Rectal smooth muscle tissue (tissue), 1 donor: ENCODE data around the gene L3MBTL4.
"Not testable (repeated sequence)": the region's sequence is repeated elsewhere in the genome, so short reads cannot be mapped to it uniquely, and the experiment has no call there.

Source experiments
- H3K27ac ChIP-seq: one replicate; pipeline ENCODE4 v1.7.0; 2013; ENCODE audit warnings: low read depth, low read length, inconsistent platforms
- H3K27me3 ChIP-seq: one replicate; pipeline ENCODE4 v1.7.0; 2013; ENCODE audit warnings: low read length; ENCODE audit not compliant: control insufficient read depth, insufficient read depth
- H3K36me3 ChIP-seq: one replicate; pipeline ENCODE4 v1.7.0; 2013; ENCODE audit warnings: low read length; ENCODE audit not compliant: control insufficient read depth, insufficient read depth
- H3K4me1 ChIP-seq: one replicate; pipeline ENCODE4 v1.7.0; 2013; ENCODE audit warnings: low read length; ENCODE audit not compliant: control insufficient read depth, insufficient read depth
- H3K4me3 ChIP-seq: one replicate; pipeline ENCODE4 v1.7.0; 2013; ENCODE audit warnings: low read length
- H3K9ac ChIP-seq: one replicate; pipeline ENCODE4 v1.7.0; 2013; ENCODE audit warnings: low read length

Gene L3MBTL4

GRCh38 chr18:6211174-6211504 is 203.6 kb downstream of the L3MBTL4 start:
- Histone ChIP-seq H3K27ac (no peak overlapping the region), H3K4me3 (no peak overlapping the region), H3K36me3 (no peaks in the 10 kb centered on the region), H3K9ac (no peak overlapping the region), H3K4me1 (no peaks in the 10 kb centered on the region), H3K27me3 (no peaks in the 10 kb centered on the region)

GRCh38 chr18:6210349-6211173 is 204.2 kb downstream of the L3MBTL4 start:
- Histone ChIP-seq H3K4me3 (no peak overlapping the region), H3K4me1 (no peaks in the 10 kb centered on the region), H3K9ac (no peak overlapping the region), H3K27me3 (no peaks in the 10 kb centered on the region), H3K36me3 (no peaks in the 10 kb centered on the region), H3K27ac (no peak overlapping the region)

GRCh38 chr18:6207941-6208340 is 206.8 kb downstream of the L3MBTL4 start:
- Histone ChIP-seq H3K27me3 (no peaks in the 10 kb centered on the region), H3K9ac (no peak overlapping the region), H3K27ac (no peak overlapping the region), H3K36me3 (no peaks in the 10 kb centered on the region), H3K4me3 (no peak overlapping the region), H3K4me1 (no peaks in the 10 kb centered on the region)

GRCh38 chr18:6207116-6207515 is 207.6 kb downstream of the L3MBTL4 start:
- no peaks in the 10 kb centered on the region for H3K4me1 ChIP-seq
- H3K27ac ChIP-seq: no peak overlapping the region
- H3K9ac ChIP-seq: no peak overlapping the region

GRCh38 chr18:6205706-6206105 is 209.0 kb downstream of the L3MBTL4 start:
- Histone ChIP-seq H3K27me3 (no peaks in the 10 kb centered on the region), H3K4me3 (no peak overlapping the region), H3K27ac (no peak overlapping the region), H3K36me3 (no peaks in the 10 kb centered on the region), H3K4me1 (no peaks in the 10 kb centered on the region), H3K9ac (no peak overlapping the region)

More at GRCh38 chr18:6207116-6207515, 207.6 kb downstream of the L3MBTL4 start:
- H3K27me3 ChIP-seq: no peaks in the 10 kb centered on the region
- H3K4me3 ChIP-seq: no peak overlapping the region
- H3K36me3 ChIP-seq: no peaks in the 10 kb centered on the region

GRCh38 chr18:6204476-6204875 is 210.2 kb downstream of the L3MBTL4 start:
- no peaks in the 10 kb centered on the region for H3K4me1 ChIP-seq
- no peak overlapping the region for H3K27ac ChIP-seq

GRCh38 chr18:6203791-6204190 is 210.9 kb downstream of the L3MBTL4 start:
- H3K27ac ChIP-seq: no peak overlapping the region
- H3K27me3 ChIP-seq: no peaks in the 10 kb centered on the region
- H3K36me3 ChIP-seq: no peaks in the 10 kb centered on the region
- H3K9ac ChIP-seq: no peak overlapping the region
- no peak overlapping the region for H3K4me3 ChIP-seq
- H3K4me1 ChIP-seq: no peaks in the 10 kb centered on the region

More at GRCh38 chr18:6204476-6204875, 210.2 kb downstream of the L3MBTL4 start:
- H3K9ac ChIP-seq: no peak overlapping the region
- no peaks in the 10 kb centered on the region for H3K36me3 ChIP-seq
- H3K4me3 ChIP-seq: no peak overlapping the region
- H3K27me3 ChIP-seq: no peaks in the 10 kb centered on the region

- no peak overlapping the region for H3K9ac ChIP-seq
- H3K4me1 ChIP-seq: no peaks in the 10 kb centered on the region
- H3K4me3 ChIP-seq: no peak overlapping the region
- H3K27ac ChIP-seq: no peak overlapping the region
- H3K36me3 ChIP-seq: no peaks in the 10 kb centered on the region
- H3K27me3 ChIP-seq: no peaks in the 10 kb centered on the region
Observed at GRCh38 chr18:6202861-6203260, 211.8 kb downstream of the L3MBTL4 start.

- H3K4me1 ChIP-seq: no peaks in the 10 kb centered on the region
- H3K36me3 ChIP-seq: no peaks in the 10 kb centered on the region
- no peak overlapping the region for H3K4me3 ChIP-seq
- H3K9ac ChIP-seq: no peak overlapping the region
- H3K27ac ChIP-seq: no peak overlapping the region
- no peaks in the 10 kb centered on the region for H3K27me3 ChIP-seq
Observed at GRCh38 chr18:6200204-6200774, 214.4 kb downstream of the L3MBTL4 start.

- no peak overlapping the region for H3K4me3 ChIP-seq
- no peaks in the 10 kb centered on the region for H3K36me3 ChIP-seq
- no peak overlapping the region for H3K27ac ChIP-seq
- H3K27me3 ChIP-seq: no peaks in the 10 kb centered on the region
- no peaks in the 10 kb centered on the region for H3K4me1 ChIP-seq
- no peak overlapping the region for H3K9ac ChIP-seq
Observed at GRCh38 chr18:6199777-6200176, 214.9 kb downstream of the L3MBTL4 start.

- Histone ChIP-seq H3K27me3 (no peaks in the 10 kb centered on the region), H3K27ac (no peak overlapping the region), H3K9ac (no peak overlapping the region), H3K4me3 (no peak overlapping the region), H3K4me1 (no peaks in the 10 kb centered on the region), H3K36me3 (no peaks in the 10 kb centered on the region)
Observed at GRCh38 chr18:6198585-6198984, 216.1 kb downstream of the L3MBTL4 start.

GRCh38 chr18:6194640-6195039 is 220.1 kb downstream of the L3MBTL4 start:
- Histone ChIP-seq H3K36me3 (no peaks in the 10 kb centered on the region), H3K27me3 (no peaks in the 10 kb centered on the region), H3K4me3 (no peak overlapping the region), H3K9ac (no peak overlapping the region), H3K4me1 (no peaks in the 10 kb centered on the region), H3K27ac (no peak overlapping the region)

GRCh38 chr18:6185782-6186181 is 228.9 kb downstream of the L3MBTL4 start:
- not testable (repeated sequence) for H3K4me3 ChIP-seq, H3K9ac ChIP-seq, H3K27ac ChIP-seq, H3K27me3 ChIP-seq, H3K4me1 ChIP-seq, H3K36me3 ChIP-seq
